T-helper 2 cell (primary cell): ENCODE data around the gene CCDC148.
"Not testable (repeated sequence)": the region's sequence is repeated elsewhere in the genome, so short reads cannot be mapped to it uniquely, and the experiment has no call there.

Source experiments
- DNase-seq, 5 experiments: peaks; one replicate each; pipeline versions ENCODE4 v3.0.0 to v3.0.0-alpha.2; 2012 to 2022

Gene CCDC148

GRCh38 chr2:158481116-158481515 lies 24.6 kb upstream of the CCDC148 start:
- no peak for DNase-seq

GRCh38 chr2:158478816-158479215 lies 22.3 kb upstream of the CCDC148 start:
- DNase-seq = no peak

GRCh38 chr2:158478237-158478636 lies 21.7 kb upstream of the CCDC148 start:
- no peak for DNase-seq

- peak in 1 of 5 experiments; percentile 7 for DNase-seq
Observed at GRCh38 chr2:158477202-158477601, 20.6 kb upstream of the CCDC148 start.

- not testable (repeated sequence) for DNase-seq
Observed at GRCh38 chr2:158474526-158475011, 18.0 kb upstream of the CCDC148 start.

- DNase-seq = no peak
Observed at GRCh38 chr2:158473719-158474392, 17.3 kb upstream of the CCDC148 start.

GRCh38 chr2:158473300-158473699 lies 16.7 kb upstream of the CCDC148 start:
- not testable (repeated sequence) for DNase-seq

- DNase-seq = not testable (repeated sequence)
Observed at GRCh38 chr2:158472829-158473228, 16.3 kb upstream of the CCDC148 start.

- DNase-seq = no peak
Observed at GRCh38 chr2:158467248-158467647, 10.7 kb upstream of the CCDC148 start.

GRCh38 chr2:158464426-158465281 lies 8.1 kb upstream of the CCDC148 start:
- peak in 2 of 5 experiments; percentile 3 to 49 for DNase-seq

GRCh38 chr2:158463496-158464095 lies 7.0 kb upstream of the CCDC148 start:
- DNase-seq = no peak

- peak in 1 of 5 experiments; percentile 8 for DNase-seq
Observed at GRCh38 chr2:158460632-158461297, 4.2 kb upstream of the CCDC148 start.

- DNase-seq = no peak
Observed at GRCh38 chr2:158459161-158460003, 2.8 kb upstream of the CCDC148 start.

GRCh38 chr2:158458617-158458920 lies 2.0 kb upstream of the CCDC148 start:
- DNase-seq = no peak

GRCh38 chr2:158457826-158458616 lies 1.5 kb upstream of the CCDC148 start:
- DNase-seq = peak; percentile 29 to 66 (median 43)

- peak; percentile 20 to 62 (median 31) for DNase-seq
Observed at GRCh38 chr2:158457092-158457825, 706 bp upstream of the CCDC148 start.

GRCh38 chr2:158443606-158444005 lies 12.9 kb downstream of the CCDC148 start:
- no peak for DNase-seq

- not testable (repeated sequence) for DNase-seq
Observed at GRCh38 chr2:158439062-158439461, 17.5 kb downstream of the CCDC148 start.

GRCh38 chr2:158433716-158434115 lies 22.8 kb downstream of the CCDC148 start:
- DNase-seq = not testable (repeated sequence)

- DNase-seq = no peak
Observed at GRCh38 chr2:158432117-158432516, 24.4 kb downstream of the CCDC148 start.
